NCI-H1436 (cell line): Measurements from ENCODE around the gene P2RX3.
"Not testable (repeated sequence)": the region's sequence is repeated elsewhere in the genome, so short reads cannot be mapped to it uniquely, and the experiment has no call there.

ENCODE experiments used
- DNase-seq: peaks from one replicate; lab custom pipeline; 2025; lab: John Stamatoyannopoulos, UW

P2RX3 gene

DNA sequence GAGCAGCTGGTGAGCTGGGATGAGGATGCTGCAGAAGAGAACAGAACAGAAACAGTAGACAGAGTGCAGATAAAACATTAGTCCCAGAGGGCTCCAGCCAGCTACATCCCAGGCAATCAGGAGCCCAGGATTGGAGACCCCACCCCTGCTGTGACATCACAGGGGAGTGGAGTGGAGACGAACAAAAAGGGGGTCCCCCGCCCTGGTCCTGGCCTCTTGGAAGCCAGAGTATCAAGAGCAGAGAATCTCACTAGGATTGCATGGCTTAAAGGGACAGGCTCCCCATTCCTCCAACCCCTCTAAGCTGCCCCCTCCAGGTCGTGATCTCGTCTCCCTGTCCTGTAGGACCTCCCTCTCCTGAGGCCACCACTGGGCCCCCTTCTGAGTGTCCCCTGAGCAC, at the start of gene P2RX3:
P2RX3 (plus strand) TSS at position 211 of the 400 bp plus-strand sequence. CDS start 199 bp downstream, outside the sequence.
- no peak for DNase-seq

DNA sequence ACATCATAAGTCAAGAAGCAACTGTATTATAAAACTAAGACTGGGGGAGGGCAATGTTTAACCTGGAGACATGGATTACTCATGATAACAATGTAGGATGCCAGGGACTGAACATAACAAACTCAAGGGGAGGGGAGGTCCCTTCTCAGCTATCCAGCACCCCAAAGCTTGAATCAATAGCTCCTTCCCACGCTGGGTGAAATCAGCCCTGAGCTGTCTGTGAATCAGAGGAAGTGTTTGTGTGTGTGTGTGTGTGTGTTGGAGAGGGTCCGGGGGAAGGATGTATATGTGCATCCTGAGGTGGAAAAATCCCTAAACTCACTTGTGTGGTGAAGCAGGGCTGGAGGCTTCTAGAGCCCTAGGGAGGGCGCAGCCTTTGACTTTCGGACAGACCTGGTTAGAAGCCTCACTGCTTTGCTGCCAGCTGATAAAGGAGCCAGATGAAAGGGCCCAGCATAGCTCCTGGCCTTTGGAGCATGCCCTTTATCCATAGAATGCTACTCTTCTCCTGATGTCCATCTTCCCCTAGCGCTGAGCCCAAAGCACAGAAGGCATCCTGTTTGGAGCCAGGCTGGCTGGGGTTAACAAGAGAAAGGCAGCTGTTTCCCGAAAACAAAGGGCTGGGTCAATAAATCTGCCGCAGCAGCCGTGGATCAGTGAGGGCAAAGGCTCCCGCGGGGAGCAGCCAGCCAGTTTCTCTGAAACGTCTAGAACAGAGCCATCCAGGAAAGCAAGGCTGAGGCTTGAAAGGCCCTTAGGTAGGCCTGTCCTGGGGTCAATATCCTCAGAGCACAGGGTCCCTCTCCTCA, 49.2 kb upstream of the P2RX3 start:
- no peak for DNase-seq

DNA sequence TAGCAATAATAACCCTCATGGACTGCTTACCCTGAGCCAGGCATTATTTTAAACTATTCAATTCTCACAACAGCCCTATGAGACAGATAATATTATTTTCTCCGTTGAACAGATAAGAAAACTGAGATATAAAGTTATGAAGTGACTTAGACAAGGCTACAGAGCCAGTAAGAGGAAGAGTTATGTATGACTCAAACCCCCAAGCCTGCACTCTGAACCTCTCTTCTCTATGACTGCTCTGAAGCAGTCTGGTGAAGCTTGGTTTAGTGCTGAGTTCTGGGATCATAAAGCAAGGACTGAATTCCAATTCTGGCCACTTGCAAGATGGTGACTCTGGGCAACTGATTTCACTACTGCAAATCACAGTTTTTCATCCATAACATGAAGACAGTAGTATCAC, 47.9 kb upstream of the P2RX3 start:
- no peak for DNase-seq

DNA sequence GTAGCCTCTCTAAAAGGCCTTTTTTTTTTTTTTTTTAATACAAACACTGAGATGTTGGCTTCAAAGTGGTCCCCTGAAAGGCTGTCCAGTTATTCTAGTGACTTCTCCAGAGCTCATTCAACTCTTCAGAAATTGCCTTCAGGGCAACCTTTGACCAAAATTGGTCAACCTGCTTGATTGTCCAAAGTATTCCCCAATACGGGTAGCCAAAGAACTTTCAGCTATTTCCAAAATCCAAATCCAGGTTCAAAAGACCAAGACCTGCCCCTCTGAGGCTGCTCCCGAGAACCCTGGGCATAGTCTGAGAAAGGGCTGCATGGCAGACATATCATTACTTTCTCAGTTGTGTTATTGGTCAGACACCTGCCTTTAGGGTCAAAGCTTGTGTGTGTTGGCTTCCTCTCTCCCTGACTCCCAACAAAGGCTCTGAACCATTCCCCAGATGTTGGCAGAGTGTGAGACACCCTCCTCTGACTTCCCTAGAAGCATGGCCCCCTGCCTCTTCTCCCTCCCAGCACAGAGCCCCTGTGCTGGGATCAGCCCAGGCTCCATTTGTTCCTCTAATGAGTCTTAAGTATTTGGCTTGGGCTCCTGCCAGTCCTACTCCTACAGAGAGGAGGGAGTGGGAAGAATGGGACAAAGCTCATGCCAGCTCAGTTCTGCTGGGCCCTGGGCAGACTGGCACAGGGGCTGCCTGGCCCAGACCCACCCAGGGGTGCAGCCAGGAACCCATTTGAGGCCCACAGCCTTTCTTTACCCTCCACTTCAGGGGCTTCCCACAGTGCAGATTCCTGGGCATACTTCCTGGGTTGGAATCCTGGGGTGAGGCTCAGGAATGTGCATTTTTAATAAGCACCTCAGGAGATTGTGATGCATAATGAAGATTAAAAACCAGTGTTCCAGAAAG, 43.7 kb upstream of the P2RX3 start:
- no peak for DNase-seq

DNA sequence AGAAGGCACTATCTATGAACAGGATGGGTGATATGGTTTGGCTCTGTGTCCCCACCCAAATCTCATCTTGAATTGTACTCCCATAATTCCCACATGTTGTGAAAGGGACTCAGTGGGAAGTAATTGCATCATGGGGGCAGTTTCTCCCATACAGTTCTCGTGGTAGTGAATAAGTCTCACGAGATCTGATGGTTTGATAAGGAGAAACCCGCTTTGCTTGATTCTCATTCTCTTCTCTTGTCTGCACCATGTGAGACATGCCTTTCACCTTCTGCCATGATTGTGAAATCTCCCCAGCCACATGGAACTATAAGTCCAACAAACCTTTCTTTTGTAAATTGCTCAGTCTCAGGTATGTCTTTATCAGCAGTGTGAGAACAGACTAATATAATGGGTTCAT, 41.9 kb upstream of the P2RX3 start:
- not testable (repeated sequence) for DNase-seq

DNA sequence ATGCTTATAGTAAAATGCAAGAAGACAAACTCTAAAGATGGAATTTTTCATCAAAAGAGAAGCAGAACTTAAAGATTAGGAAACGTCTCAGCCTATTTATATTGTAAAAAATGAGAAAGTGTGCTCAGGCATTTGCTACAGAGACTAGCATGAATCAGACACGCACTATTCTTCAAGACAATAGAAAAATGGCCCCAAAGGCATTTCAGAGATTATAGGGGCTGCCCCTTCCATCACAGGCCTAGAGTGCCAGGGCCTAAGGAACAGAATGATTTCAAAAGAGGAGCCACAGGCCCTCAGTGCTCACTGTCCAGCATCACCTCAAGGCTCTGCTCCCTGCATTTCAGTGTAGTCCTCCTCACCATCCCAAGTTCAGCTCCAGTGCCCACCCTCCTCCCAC, 40.9 kb upstream of the P2RX3 start:
- no peak for DNase-seq

DNA sequence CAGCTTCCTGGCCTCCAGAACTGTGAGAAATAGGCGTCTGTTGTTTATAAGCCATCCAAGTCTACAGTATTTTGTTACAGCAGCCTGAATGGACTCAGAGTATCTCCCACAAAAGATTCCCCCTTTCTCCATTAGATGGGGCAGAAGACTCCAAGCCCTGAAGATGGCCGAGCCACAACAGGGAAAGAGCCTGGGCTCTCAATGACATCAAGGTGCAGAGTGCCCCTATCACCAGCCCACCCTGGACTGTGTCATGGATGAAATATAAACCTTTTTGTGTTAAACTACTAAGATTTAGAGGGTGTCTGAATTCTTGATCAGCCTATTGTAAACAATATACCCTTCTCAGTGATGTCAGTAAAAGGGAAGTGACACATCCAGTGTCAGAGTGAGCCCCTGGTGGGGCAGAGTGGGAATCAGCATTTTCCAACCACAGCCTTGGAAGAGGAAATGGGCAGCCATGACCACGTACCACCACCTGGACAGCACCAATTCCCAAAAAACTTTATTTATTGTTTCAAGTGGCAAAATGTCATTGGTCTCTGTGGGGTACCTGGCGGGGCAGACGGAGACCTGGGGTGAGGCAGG, 38.9 kb upstream of the P2RX3 start:
- DNase-seq: no peak

DNA sequence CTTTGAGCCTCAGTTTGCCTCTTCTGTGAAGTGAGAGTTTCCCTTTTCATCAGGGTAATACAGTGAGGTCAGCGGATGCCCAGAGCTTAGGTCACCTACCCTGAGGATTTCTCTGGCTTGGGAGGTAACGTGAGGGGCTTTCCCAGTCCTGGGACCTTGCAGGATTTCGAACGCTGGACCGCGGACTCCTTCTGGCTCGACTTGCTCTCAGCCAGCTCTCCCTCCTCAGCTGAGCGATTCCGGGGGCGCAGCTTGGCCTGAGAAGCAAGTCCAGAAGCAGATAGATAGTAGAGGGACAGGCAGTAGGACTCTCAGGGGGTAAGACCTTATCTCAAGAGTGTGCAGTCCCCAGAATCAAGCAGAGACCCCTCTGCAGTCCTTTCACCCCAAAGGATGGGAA, 37.4 kb upstream of the P2RX3 start:
- no peak for DNase-seq

DNA sequence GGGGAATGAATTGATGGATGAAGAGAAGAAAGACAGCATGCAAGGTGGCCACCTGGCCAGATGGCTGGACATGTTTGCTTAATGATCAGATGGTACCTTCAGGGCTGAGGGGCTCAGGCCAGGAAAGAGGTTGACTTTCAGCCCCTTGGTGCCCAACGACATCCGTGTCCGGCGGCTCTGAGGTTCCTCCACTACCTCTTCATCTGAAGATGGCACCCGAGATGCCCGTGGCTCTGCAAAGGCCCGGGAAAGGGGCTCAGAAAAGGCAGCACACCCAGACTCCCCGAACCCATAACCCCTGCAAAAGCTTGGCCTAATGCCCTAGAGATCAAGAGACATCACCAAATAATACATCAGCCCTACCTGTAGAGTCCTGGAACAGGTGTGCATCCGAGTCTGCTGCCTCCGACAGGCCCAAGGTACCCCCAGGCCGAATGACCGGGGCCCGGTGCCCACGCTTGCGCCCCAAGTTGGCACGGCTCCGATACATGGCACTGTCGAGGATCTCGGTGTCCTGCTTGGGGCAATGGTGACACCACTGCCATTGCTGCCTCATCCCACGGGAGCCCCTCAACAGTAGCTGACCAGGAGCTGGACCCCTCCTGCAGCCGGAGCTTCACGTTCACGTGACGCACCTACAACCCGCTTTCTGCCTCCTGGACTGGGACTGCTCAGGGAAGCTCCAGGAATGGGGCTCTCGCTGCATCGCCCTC, 36.3 kb upstream of the P2RX3 start:
- DNase-seq: no peak

DNA sequence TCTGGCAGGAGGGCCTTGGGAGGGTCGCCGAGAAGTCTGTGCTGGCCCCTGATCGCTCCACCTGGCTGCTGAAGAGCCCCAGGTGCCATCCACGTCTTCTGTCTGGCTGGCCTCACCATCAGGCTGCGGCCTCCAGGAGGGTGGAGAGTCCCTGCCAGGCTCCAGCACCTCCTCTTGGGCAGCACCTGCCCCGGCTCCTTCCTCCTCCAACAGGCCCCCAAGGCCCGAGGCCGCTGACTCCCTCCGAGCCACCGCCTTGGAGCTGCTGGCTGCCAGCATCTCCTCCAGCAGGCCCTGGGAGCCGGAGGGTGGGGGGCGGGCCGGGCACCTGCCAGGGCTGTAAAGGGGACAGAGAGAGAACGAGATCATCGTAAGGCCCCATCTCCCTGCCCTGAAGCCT, 35.7 kb upstream of the P2RX3 start:
- no peak for DNase-seq

DNA sequence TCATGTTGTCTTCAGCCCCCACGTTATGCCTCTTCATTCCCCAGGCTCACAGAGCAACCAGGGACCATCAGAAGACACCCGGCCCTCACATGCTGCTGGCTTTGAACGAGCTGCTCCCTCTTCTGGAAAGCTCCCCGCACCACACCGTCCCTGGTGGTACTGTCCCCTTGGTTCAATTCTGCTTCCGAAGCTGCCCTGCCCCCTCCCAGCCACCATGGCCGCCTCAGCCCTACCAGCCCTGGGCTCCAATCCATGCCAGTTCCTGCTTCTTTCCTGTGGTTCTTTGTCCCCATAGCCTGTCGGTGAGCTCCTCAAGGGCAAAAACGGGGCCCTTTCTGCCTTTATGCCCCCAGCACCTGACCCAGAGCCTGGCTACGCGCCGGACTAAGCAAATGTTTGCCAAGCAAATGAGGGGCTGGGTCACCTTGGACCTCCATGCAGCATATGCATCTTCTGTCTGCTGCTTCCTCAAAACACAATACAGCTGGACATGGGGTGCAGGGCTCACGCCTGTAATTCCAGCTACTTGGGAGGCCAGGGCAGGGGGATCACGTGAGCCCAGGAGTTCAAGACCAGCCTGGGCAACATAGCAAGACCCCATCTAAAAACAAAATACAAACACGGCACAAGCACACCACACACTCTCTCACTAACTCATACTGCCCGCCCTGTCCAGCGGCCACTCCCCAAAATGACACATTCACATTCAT, 34.7 kb upstream of the P2RX3 start:
- no peak for DNase-seq

DNA sequence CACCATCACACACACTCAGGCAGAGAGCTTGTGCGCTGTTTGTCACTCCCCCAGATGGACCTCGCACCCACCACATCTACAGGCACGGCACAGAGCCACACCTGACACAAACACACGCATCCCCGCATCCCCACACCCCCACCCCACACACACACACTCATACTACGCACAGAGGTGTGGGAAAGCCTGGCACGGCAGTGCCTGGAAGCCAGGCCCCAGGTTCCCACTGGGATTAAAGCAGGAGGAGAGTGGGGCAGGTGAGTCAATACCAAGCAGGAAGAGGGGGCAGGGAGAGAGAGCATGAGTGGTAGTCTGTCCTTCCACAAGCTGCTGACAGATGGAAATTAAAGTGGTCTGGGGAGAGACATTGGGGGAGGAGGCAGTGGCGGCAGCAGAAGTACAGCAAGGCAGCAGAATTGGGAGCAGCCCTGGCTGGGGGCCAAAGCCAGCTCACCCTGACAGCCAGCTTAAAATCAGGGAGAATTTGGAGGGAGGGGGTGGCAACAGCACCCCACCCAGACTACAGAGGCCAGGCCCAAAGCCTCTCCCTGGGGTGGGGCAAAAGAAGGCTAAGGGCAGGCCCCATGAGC, 34.1 kb upstream of the P2RX3 start:
- no peak for DNase-seq

DNA sequence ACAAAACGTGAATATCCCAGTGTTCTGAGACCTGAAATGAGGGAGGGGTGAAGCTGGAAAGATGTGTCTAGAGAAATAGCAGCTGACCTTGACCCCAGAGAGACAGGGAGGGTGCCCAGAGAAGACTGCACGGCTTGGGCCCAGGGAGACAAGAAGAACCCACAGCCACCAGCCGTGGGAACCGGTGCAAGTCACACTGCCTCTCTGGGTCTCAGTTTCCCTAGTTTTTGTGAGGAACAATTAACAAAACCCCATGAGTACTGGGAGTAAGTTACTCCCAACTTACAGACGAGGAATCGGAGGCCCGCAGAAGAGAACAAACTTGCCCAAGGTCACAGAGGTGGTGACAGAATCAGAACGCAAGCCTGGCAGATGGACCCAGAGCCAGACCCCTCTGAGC, 32.6 kb upstream of the P2RX3 start:
- no peak for DNase-seq

DNA sequence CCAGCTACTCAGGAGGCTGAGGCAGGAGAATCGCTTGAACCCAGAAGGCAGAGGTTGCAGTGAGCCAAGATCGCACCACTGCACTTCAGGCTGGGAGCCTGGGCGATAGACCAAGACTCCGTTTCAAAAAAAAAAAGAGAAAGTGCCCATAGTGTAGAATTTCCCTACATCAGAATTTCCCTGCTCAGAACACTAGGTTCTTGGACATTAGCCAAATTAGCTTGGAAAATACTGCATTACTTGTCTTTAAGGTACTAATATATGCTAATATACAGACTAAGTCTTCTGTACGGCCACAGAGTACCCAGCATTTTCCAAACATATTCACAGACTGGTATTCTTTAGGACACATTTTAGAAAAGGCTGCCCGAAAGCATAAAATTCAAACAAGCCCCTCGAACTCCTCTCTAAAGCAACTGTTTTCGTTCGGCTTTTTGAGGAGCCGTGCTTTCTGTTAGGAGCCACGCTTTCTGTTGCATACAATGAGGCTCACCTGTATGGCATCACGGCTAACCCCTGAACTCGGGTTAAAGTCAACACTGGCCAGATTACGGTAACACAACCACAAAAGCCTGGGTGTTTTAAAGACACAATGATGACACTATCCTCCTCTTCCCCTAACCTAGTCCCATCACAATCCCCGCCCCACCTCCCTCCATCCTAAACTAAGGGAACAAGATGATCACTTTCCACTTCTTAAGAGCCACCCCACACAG, 31.8 kb upstream of the P2RX3 start:
- no peak for DNase-seq

DNA sequence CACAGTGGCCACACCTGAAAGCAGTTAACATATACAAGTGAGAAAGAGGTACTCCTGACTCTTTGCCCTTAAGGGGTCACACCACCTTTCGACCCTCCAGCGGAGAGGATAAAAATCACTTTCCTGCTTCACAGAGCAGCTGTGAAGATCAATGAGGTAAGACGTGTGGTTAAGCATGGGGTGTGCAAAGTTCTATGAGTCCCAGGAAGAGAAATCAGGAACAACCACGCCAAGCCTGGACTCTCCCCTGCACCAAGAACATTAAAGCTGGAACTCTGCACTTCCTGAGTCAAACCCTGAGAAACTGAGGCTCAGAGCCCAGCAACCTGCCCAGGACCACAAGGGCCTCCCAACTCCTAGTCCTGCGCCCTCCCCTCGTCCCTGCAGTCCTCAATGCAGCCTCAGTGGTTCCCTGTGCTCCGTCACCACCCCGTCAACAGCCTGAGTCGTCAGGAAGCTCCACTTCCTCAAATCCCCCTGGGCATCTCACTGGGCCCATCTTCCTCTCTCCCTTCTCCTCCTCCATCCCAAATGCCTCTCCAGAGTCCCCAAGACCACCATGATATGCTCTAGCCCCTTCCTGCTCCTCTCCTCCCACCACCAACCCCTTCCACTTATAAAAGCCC, 31.1 kb upstream of the P2RX3 start:
- DNase-seq: no peak

DNA sequence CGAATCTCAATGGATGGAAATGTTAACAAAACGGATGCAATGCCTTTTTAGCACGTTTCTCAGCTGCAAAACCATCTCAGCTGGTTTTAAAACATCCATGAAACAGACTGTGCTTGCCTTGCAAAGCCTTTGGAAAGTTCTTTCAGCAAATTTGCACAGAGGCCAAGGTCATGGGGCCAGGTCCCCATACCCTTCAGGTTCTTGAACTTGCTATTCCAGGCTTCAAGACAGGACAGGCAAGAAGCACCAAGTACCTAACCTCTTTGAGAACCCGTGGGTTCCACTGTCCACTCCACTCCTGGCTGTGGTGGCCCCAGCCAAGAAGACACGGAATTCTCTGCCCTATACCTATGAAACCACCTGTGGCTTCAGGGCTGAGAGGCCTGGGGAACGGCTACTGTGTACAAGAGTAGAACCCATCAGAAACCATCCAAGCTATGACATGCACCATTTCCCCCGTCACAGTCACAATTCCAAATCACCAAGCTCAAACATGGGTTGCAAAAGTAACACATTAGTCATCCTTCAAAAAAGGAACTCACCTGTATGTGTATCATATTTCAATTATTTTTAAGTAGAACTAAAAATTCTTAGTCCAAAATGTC, 30.4 kb upstream of the P2RX3 start:
- DNase-seq: no peak

DNA sequence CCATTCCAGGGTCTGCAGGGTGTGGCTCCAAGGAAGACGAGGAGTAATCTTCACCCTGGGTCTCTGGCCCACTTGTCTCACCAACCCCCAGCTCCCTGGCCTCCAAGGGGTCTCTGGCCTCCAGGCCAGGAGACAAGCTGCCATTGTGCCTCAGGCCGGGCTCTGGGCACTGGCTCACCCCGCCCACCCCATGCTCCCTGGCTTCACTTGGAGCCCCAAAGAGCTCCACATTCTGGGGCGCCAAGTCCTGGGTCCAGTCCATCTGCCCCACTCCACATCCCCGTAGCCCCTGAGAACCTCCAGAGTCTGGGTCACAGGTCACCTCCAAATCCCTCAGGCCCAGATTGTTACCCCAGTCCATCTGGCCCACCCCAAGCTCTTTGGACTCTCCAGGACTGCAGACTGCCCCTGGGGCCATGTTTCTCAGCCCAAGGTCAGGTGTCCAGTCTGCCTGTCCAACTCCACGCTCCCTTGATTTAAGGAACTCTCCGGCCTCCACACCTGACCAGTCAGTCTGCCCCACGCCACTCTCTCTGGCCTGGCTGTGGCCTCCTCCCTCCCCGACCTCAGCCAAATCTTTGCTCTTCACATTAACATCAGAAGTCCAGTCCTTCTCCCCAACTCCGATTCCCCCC, 29.6 kb upstream of the P2RX3 start:
- DNase-seq: no peak

DNA sequence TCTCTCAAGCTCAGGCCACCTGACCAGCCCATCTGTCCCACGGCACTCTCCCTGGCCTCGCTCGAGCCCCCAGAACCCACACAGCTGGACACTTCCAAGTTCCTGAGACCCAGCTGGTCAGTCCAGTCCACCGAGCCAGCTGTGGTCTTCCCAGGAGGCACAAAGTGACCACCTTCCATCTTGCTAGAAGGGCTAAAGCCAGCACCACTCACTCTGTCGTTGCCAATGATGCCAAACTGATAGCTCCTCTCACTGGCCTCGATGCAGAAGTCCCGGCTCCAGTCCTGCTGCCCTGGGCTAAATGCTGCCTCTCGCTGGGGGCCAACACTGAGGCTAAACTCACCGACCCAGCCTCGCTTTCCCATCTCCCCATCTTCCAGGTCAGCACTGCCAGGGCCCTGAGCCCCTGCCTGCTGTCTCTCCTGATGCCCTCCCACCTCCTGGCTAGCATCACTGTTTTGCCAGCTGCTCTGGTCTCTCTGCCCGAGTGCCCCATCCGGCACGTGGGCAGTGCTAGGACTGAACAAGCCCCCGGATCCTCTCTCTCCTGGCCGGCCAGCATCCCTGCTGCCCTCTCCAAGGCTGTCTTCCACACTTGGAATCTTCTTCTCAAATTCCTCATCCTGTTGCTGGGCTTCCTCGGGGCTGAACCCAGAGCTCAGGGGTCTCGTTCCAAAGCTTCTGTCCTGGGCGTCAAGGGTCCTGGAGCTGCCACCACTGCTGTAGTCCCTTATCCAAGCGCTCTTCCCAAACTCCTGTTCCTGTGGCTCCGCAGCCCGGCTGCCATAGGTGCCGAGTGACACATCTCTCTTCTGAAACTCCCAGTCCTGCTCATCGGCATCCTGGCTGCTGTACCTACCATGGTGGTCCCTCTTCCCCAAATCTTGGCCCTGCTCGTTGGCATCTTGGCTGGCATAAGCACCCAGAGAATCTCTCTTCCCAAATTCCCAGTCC, 28.8 kb upstream of the P2RX3 start:
- DNase-seq: no peak
